NCI-H146 treated with DMSO at 0.1 percent for 48 hours (cell line): ENCODE data around the gene DCLK1.
A peak's percentile ranks its signal among the peaks of the same experiment; 100 is the strongest.

Experiments used
- DNase-seq: peaks from one replicate; lab custom pipeline; 2025; ENCODE audit not compliant: unreplicated experiment; lab: John Stamatoyannopoulos, UW

Gene DCLK1

GRCh38 chr13:35765941-35766340, 365.2 kb downstream of the DCLK1 start:
- DNase-seq, result no peak

- DNase-seq, result no peak
Measured at GRCh38 chr13:35765366-35765765, 365.8 kb downstream of the DCLK1 start.

- DNase-seq, result no peak
Measured at GRCh38 chr13:35764326-35765015, 366.7 kb downstream of the DCLK1 start.

- DNase-seq, result no peak
Measured at GRCh38 chr13:35763782-35764123, 367.4 kb downstream of the DCLK1 start.

- no peak for DNase-seq
Measured at GRCh38 chr13:35763060-35763781, 368.0 kb downstream of the DCLK1 start.

- no peak for DNase-seq
Measured at GRCh38 chr13:35761440-35762252, 369.5 kb downstream of the DCLK1 start.

- peak; percentile 59 for DNase-seq
Measured at GRCh38 chr13:35760735-35761281, 370.4 kb downstream of the DCLK1 start.

- no peak for DNase-seq
Measured at GRCh38 chr13:35747594-35747993, 383.6 kb downstream of the DCLK1 start.

GRCh38 chr13:35744566-35745178, 386.5 kb downstream of the DCLK1 start:
- no peak for DNase-seq

GRCh38 chr13:35744144-35744543, 387.0 kb downstream of the DCLK1 start:
- DNase-seq, result no peak

- no peak for DNase-seq
Measured at GRCh38 chr13:35743165-35743564, 388.0 kb downstream of the DCLK1 start.

GRCh38 chr13:35741657-35742056, 389.5 kb downstream of the DCLK1 start:
- no peak for DNase-seq

GRCh38 chr13:35736876-35737275, 394.3 kb downstream of the DCLK1 start:
- peak; percentile 9 for DNase-seq

GRCh38 chr13:35733827-35734226, 397.4 kb downstream of the DCLK1 start:
- no peak for DNase-seq

- no peak for DNase-seq
Measured at GRCh38 chr13:35732565-35732964, 398.6 kb downstream of the DCLK1 start.

GRCh38 chr13:35731471-35731870, 399.7 kb downstream of the DCLK1 start:
- DNase-seq, result no peak

GRCh38 chr13:35729926-35730627, 401.1 kb downstream of the DCLK1 start:
- no peak for DNase-seq

GRCh38 chr13:35727881-35728280, 403.3 kb downstream of the DCLK1 start:
- no peak for DNase-seq

- DNase-seq, result no peak
Measured at GRCh38 chr13:35724446-35724845, 406.7 kb downstream of the DCLK1 start.

- no peak for DNase-seq
Measured at GRCh38 chr13:35723821-35724220, 407.4 kb downstream of the DCLK1 start.

GRCh38 chr13:35723053-35723461, 408.1 kb downstream of the DCLK1 start:
- no peak for DNase-seq
